ENCODE measurements around the gene CDH26.
"Not testable (repeated sequence)": the region's sequence is repeated elsewhere in the genome, so short reads cannot be mapped to it uniquely, and the experiment has no call there.

The CDH26 gene

DNA sequence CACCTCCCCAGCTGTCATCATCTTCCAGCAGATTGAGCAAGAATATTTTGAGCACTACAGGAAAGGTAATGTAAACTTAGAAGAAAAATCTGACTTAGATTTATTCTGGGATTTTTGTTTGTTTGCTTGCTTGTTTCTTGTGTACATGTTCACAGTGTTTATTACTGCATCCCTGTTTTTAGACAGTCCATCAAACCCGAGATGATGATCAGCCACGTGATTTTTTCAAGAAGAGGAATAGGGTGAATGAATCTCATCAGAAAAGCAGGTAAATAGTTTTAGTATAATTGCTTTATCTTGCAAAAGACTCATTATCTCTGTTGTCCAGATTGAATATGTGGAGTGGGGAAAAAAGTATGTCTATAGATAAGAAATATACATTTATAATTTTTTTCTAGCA lies 16.0 kb upstream of the CDH26 start:
- no peak for DNase-seq

DNA sequence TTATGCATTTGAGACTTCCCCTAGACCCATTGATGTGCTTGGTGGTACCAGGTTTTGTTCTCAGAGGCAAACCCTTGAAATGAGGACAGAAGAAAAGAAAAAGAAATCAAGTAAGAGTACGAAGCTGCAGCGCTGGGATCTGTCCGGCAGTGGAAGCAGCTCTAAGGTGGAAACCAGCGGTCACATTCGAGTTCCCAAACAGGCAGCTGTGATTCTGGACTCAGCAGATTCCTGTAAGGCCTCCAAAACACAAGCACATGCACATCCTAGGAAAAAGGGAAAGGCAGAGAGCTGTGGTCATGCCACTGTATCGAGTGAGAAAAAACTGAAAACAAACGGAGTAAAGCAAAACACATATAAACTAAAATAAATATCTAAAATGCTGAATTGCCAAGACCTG lies 13.5 kb upstream of the CDH26 start:
- DNase-seq, result no peak

DNA sequence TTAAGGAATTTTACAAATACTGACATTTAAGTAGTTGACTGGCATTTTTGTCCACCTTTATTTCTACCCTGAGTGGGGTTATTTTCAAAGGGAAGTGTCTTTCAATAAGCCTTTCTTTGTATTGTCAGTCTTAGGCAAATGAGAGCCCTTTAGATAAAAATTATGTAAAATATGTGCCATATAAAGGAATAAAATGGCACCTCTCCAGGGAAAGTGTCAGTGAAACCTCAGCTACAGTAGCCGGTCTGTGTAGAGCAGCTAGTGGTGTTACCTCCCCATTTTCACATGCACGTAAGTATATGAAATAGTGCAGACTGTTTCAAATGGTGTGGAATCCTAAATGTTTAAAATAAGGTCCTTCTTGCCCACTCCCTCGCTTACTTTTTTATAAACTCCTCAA lies 13.0 kb upstream of the CDH26 start:
- DNase-seq, result no peak

DNA sequence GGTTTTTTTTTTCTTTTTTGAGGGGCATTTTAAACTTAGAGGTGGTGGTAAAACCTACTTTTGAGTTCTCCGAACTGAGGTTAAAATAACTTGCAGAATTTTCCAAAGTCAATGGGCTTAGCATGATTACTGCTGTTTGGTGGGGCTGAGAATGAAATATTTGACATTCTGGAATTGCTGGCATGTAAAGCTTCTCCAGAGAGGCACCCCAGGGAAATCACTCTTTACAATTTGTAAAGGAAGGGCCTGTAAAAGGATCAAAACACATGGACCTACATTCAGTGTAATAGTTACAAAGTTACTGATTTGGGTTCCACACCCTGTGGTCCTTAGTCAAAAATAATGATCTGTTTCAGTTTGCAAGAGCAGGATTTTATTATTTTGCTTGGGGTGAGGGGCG lies 12.5 kb upstream of the CDH26 start:
- DNase-seq, result no peak

DNA sequence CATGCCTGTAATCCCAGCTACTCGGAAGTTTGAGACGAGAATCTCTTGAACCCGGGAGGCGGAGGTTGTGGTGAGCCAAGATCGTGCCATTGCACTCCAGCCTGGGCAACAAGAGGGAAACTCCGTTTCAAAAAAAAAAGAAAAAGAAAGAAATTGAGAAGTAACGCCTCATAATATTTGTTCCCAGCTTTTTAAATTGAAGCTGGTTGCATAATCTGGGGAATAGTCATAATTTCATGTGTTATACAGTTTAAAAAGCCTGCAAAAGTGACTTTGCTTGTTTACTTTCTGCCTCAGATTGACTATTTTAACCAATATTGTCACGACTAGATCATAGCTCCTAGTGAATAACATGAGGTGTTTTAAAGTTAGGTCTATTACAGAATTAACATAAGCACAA lies 10.8 kb upstream of the CDH26 start:
- DNase-seq, result no peak

DNA sequence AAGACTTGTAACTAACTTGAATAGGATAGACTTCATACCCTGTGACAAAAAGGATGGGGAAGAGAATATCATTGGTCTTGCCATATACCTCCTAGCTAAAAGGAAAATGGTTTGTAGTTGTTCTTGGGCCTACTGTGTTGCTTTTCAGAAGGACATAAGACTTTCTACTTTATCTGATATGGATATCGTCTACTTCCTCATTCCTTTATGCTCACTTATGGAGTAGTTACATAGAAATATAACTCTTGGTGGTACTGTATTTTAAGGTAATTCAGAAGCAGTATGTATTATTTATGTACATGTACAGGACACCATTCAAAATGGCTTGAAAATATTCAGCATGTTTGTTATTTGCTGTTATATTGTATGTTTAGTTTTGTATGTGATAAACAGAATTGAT lies 10.0 kb upstream of the CDH26 start:
- no peak for DNase-seq

DNA sequence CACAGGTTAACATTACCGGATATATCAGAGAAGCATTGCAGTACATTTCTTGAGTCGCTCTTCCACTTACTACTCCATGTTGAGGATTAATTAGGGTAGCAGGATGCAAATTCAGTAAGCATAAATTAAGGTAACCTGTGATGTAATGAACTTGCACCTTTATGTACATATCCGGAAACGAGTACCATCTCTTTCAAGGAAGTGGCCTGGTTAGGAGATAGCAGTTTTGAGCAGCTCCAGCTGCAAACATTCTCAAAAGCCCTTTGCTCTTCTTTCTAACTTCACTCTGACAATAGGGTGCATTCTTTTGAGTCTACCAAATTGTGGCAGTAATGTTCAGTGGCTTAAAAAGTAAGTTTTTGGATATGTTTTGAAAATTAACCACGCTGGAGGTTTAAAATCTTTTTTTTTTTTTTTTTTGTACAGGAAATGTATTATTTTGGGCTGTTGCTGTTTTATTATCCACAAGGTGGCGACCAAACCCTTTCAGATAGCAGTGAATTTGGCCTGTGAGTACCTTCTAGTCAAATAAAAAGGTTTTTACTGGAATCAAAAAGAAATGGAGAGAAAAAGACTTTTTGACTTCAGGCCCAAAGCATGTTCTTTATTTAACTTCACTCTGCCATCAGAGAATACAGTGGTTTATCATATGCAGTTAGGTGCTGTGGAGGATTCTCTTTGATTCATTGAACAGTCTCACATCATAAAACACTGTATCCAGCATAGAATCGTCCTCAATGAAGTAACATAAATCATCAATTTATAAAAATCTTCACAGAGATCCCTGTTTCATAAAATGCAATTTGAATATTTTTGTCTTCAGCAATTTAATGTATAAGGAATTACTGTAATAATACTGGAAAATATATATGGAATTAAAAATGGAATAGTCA lies 9.1 kb upstream of the CDH26 start:
- DNase-seq, result peak; percentile 52

DNA sequence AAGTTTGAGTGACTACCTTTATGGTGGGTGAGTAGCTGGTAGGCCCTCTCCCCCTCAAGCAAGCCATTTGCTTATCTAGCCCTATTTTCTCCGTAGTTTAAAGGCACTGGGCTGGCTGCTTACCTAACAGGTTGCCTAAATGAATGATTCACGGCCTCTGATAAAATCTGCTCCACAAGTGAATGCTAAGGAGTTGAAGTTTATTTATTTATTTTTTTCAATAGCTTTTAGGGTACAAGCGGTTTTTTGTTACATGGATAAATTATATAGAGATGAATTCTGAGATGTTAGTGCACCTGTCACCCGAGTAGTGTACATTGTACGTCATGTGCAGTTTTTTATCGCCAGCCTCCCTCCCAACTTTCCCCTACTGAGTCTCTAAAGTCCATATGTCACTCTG lies 8.3 kb upstream of the CDH26 start:
- DNase-seq, result no peak

DNA sequence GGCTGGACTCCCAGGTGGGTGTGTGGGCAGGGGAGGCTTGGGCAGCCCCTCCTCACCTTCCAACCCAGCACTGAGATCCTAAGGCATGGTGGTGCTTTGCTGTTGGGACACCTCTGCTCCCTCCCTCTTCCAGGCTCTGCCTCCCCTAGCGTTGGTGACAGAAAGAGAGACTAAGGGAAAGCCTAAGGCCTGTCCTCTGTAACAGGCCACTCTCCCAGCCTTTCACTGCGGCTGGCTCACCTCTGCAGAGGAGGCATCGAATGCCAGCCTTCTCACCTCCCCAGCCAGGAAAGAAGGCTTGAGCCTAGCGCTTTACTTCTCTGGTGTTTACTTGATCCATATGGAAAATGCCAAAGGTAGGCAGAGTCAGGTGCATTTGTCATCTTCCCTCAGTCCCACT lies 3.5 kb upstream of the CDH26 start:
- DNase-seq, result no peak

DNA sequence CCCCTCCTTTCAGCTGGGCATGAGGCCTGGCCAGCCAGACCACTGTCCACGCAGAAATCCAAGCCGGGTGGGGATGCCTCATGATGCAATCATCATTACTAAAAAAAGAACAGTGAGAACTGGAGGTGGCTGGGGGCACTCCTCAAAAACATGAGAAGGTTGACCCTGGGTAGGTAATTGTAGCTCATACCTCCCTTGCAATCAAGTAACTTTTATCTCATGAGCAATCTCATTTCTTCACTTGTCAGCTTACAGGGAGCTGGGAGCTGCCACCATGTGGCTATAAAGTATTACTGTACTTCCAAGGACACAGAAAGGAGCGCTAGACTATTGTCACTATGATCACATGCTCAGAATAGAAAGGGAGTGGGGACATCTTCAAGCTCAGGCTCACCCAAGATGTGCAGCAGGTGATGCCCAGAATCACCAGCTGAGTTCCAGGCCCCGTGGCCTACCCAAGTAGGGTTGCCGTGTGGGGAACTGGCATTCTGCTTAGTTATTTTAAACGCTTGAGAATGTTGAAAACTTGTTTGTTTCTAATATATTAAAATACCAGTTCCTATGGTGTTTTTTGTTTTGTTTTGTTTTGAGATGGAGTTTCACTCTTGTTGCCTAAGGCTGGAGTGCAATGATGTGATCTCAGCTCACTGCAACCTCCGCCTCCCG lies 3.0 kb upstream of the CDH26 start:
- DNase-seq, result no peak

DNA sequence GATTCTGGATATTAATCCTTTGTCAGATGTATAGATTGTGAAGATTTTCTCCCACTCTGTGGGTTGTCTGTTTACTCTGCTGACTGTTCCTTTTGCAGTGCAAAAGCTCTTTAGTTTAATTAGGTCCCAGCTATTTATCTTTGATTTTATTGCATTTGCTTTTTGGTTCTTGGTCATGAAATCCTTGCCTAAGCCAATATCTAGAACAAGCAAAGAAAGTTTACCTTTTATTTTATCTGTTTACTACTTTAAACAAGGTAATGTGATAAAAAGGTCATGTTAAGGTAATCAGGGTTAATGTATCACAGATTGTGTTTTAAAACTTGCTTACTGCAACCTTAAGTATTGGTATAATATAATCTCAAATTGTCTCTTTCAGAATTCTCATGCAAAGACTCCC lies 655 bp upstream of the CDH26 start:
- not testable (repeated sequence) for DNase-seq

DNA sequence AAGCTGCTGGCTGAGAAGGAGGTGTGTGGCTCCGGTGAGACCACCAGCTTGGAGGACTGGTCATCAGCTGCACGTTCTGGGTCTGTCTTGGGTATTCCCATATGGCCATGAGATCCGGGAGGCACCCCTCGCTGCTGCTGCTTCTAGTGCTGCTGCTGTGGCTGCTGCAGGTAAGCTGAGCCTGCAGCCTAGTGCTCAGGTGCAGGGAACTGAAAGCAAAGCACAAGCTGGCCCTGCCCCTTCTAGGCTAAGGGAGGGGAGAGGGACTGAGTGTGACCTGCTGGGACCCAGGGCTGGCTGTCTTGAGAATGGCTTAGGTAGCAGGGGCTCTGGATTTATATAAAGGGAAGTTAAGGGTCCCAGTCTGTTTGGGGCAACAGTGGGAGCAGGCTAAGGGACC lies 403 bp downstream of the CDH26 start:
- peak; percentile 28 for DNase-seq

DNA sequence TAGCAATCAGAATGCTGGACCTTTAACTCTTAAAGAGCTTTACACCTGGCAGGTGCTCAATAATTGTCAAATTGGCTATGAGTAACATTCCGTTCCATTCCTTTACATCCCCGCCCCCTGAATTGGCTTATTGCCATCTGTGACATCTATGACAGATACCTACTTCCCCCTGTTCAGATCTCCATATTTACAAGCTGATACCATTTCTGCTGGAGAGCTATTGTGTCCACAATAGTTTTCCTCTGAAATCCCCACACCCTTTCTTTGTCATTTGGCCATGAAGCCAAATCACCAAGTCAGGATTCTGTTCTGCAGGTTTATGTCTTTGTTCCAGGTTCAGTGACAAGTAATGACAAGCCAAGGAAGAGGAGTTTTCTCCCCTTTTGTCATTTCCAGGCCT lies 3.2 kb downstream of the CDH26 start:
- DNase-seq, result no peak

DNA sequence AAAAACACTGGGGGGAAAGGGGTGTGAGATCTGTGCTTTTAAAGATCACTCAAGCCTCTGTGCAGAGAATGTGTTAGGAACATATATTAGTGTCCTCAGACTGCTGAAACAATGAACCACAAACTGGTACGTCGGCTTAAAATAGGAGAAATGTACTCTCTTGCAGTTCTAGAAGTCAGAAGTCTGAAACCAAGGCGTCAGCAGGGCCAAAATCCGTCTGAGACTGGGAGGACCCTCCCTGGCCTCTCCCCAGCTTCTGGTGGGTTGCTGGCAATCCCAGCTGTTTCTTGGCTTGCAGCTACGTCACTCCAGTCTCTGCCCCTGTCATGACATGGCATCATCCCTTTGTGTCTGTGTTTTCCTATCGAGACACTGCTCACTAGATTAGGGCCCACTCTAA lies 3.9 kb downstream of the CDH26 start:
- DNase-seq, result no peak

DNA sequence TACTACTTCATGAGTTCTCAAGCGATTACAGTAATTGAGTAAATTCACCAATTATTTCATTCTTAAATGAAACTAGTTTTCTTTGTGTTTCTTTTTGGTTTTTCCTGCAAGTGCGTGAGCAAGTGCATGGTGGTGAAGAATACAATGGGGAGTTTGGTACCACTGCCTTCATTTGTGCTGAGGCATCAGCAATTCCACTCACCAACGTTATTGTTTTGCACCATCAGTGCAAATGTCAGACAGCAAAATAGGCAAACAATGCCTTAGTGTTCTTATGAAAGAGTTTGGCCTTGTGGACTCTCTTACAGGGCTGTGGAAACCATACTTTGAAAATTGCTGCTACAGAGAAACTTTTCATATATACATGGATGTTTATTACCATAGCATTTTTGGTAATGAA lies 8.2 kb downstream of the CDH26 start:
- no peak for DNase-seq

DNA sequence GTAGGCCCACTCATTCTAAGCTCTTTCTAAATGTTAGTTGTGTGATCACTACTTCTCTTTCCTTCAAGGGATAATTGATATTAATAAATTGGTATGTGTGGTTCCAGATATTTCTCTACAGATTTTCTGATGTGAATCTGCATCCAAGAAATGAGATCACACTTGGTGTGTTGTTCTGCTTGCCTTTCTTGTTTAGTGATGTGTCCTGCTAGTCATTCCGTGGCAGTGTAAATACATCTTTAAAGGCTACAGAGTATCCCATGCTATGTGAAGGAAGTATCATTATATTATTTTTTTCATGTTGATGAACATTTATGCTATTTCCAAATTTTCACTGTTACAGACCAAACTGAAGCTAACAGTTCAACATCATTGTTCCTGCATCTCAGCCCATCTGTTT lies 13.2 kb downstream of the CDH26 start:
- no peak for DNase-seq

DNA sequence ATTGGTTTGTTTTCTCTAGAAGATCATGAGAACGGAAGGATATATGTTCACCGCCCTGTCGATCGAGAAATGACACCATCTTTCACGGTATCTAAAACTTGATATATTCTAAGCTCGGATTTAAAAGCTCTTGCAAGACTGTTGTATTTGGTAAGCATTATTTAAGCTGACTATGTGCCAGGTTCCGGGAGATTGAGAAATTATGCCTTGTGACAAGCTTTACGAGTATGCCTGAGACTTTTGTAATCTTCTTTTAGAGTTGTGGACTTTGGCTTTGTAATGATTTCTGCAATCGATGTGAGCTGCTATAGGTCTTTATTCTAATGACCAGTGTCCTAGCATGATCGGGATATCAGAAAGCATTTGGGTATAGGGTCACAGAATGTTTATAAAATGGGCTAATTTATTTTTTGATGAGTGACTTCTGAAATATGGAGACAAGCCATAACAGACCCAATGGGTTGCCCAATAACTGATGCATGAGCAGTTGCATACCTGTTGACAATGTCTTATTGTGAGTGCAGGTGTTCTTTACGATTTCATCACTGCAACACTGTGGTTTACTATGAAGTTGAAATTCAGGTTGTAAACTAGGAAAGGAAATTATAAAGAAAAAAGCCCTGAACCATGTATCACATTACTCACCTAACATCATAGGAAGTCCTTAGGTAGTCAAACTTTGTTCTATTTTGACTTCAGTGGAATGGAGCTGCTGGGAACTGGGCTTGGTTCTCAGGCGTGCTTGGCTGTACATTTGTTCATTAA lies 14.0 kb downstream of the CDH26 start:
- DNase-seq, result no peak

DNA sequence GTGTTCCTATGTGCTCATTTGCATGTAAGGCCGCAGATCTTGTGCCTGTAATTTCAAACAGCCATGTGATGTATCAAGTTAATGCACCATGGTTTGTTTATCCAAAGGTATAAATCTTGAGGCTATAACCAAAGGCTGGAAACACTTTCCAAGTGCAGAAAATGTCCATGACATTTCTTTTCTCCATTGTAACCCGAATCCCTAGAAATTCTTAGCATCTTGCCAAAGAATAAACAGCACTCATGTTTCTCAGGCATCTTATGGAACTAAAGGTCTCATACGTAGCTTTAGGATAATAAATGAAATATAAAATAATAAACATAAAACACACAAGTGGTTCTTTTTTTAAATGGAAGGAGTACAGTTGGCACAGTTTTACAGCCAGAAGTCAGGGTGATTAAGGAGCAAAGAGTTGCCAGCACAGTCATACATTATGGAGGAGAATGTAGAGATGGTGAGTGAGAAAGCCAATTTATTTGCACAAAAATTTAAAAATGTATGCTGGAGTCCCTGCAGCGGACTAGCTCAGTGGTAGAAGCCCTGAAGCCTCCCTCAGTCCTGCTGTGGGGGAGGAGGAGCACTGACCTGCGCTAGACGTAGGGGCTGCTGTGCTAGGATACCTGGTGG lies 18.0 kb downstream of the CDH26 start:
- no peak for DNase-seq

DNA sequence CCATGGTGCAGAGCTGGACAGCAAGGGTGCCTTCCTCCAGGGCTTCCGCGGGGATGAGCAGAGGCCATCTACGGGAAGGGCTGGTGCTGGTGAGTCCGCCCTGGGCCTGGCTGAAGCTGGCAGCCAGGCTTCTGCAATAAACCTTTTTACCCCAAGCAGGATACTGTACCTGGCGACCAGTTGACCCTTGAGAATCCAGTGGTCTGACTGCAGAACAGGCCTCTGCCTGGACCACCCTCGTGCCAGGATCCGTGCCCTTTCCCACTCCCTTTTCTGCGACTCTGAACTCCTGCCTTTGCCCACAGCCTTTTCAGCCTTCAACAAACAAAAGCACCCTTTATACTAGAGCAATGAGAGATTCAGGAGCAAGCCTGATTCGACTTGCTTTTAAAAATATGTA lies 18.9 kb downstream of the CDH26 start:
- DNase-seq, result no peak

DNA sequence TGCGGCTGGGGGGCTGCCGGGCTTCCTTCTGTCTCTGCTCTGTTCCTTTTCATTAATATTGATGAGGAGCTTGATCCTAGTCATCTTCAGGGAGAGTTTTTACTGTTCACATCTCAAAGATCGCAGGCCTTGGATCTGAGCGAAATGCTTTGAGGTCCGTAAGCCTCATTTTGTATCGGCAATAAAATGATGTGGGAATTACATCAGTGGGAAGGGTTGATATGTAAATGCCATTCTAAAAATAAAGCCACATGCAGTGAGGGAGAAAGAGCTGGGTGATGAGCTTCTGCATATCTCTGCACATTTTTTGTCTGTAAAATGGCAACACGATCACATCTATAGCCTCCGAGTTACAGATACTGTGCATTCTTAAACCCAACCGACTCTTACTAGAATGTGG lies 24.9 kb downstream of the CDH26 start:
- DNase-seq, result no peak

DNA sequence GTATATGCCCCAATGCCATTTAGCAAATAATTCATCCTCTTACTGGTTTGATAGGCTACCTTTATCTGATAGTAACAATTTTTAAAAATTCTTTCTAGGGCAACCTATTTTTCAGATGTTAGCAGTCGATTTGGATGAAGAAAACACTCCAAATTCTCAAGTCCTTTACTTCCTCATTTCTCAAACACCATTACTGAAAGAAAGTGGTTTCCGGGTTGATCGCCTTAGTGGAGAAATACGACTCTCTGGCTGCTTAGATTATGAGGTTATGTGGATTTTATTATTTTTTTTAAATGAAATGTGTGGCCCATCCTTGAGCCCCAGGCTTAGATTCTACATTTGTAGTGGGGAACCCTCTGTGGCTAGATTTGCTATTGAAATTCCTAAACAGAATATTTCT lies 26.3 kb downstream of the CDH26 start:
- no peak for DNase-seq

DNA sequence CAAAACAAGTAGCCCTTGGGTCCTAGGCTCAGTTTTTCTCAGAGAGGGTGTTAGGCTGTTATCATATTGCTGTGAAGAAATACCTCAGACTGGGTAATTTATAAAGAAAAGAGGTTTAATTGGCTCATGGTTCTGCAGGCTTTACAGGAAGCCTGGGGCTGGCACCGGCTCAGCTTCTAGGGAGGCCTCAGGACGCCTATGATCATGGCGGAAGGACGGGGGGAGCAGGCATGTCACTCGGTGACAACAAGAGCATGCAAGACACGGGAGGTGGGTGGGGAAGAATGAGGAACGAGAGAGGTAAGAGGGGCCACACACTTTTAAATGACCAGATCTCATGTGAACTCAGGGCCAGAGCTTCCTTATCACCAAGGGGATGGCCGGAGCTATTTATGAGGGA lies 26.9 kb downstream of the CDH26 start:
- DNase-seq, result no peak

DNA sequence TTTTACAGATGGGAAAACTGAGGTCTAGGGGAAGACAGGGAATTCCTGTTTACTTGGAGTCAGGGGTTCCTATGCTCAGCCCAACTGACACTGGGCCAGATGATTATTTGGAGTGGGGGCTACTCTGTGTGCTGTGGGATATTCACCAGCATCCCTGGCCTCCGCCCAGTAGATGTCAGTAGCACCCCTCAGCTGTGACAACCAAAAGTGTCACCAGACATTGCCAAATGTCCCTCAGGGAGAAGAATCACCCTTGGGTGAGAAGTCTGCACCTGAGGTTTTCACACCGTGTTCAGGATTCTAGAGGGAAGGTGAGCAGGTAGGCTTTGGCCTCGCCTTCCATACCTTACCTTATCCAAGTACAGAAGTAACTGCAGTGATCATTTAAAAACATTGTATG lies 27.6 kb downstream of the CDH26 start:
- no peak for DNase-seq

DNA sequence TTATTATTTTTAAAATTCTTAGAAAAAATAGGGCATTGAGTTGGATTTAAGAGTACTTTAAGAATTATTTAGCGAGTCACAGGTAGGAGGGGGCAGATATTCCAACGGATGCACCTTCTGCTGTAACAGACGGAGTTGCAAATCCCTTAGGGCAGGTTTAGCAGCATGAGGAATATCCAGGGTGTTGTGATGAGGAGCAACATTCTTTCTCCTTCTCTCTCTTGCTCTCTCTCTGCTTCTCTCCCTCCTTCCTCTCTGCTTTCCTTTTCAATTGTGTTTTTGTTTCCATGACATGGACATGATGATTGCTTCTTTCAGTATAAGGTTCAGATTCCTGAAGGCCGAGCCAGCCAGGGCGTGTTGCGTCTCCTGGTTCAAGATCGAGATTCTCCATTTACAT lies 28.9 kb downstream of the CDH26 start:
- DNase-seq, result no peak

Data from NCI-H774 (cell line).